B cell (primary cell): ENCODE results near the gene TBC1D10A.

Experiments used
- CTCF ChIP-seq: fragments of 200-600 bp; IDR thresholded peaks from one replicate; pipeline ENCODE4 v1.8.0; 2022; ENCODE audit warnings: antibody characterized with exemption, mild to moderate bottlenecking
- EZH2 ChIP-seq: IDR thresholded peaks from 2 replicates; pipeline ENCODE4 v1.6.1; 2012; ENCODE audit warnings: borderline replicate concordance, low read depth, mild to moderate bottlenecking, moderate library complexity, low read length; ENCODE audit not compliant: insufficient read depth, poor library complexity, severe bottlenecking

DNA sequence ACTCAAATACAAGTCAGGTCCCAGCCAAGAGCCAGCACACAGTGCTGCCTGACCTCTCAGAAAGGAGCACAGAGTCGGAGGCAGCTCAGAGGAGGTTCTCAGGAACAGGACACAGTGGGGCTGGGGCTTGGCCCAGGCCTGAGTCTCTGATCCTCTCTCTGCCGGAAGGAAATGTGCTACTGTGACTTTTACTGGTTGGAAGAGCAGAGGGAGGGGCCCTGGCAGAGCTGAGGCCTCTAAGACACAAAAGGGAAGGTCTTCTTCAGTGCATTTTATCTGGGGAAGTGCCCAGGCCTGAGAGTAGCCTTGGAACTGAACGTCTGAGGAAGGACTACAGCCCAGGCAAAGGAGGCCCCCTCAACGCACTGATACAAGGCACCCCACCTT, 21.2 kb downstream of the TBC1D10A start:
- TF ChIP-seq CTCF (no peak), EZH2 (no peak)
